Cardiac muscle cell (in vitro differentiated cells and primary cell): ENCODE data around the gene PTGS1. TPM values are rescaled to one million over a fixed set of nuclear protein-coding genes. Genes with fewer than 3 reads are reported as not detected.
"Not testable (repeated sequence)": the region's sequence is repeated elsewhere in the genome, so short reads cannot be mapped to it uniquely, and the experiment has no call there.

Experiments
- DNase-seq, 2 donors: peaks; one replicate each; pipeline versions ENCODE4 v3.0.0 to v3.0.0-alpha.2; 2010 to 2017; ENCODE audit warnings: low read depth in 1 of 2, low spot score in 1 of 2
- H3K27ac ChIP-seq: fragments of 200-600 bp; sonication (generic); 2 replicates; pipeline ENCODE4 v1.5.1; 2016
- H3K27me3 ChIP-seq: fragments of 200-600 bp; sonication (generic); 2 replicates; pipeline ENCODE4 v1.6.0; 2016; ENCODE audit warnings: control low read depth
- H3K36me3 ChIP-seq: fragments of 200-600 bp; sonication (generic); 2 replicates; pipeline ENCODE4 v1.5.1; 2016; ENCODE audit warnings: control low read depth
- H3K4me1 ChIP-seq: fragments of 200-600 bp; sonication (generic); 2 replicates; pipeline ENCODE4 v1.8.1; 2017; ENCODE audit warnings: low read depth, mild to moderate bottlenecking, mixed run types
- H3K4me3 ChIP-seq: fragments of 200-600 bp; sonication (generic); 2 replicates; pipeline ENCODE4 v1.5.1; 2016; ENCODE audit warnings: mild to moderate bottlenecking
- H3K9me3 ChIP-seq: fragments of 200-600 bp; sonication (generic); 2 replicates; pipeline ENCODE4 v1.5.1; 2017; ENCODE audit warnings: low read depth, mild to moderate bottlenecking, control low read depth
- CTCF ChIP-seq: IDR thresholded peaks from 2 replicates; pipeline ENCODE4 v1.5.1; 2012; ENCODE audit warnings: low read depth, mild to moderate bottlenecking, low read length
- polyA plus RNA-seq: library from polyadenylated mRNA; unstranded; fragments of >200 nt; fragmentation: Nextera tagmentation; extraction: Ambion mirVana; gene quantifications from 2 replicates; pipeline ENCODE4 v1.2.1, GENCODE V29; 2016
- total RNA-seq: library from RNA; depleted of rRNA; stranded (reverse); fragments of >200 nt; gene quantifications from 2 replicates; pipeline ENCODE4 v1.2.3, GENCODE V29; 2016

PTGS1 gene
- total and polyA plus RNA-seq, 2 experiments from 2014 or later: 1.2 TPM; not detected in 1

- DNase-seq: no peak
- Histone ChIP-seq H3K4me1 (no peaks in the 10 kb centered on the region), H3K9me3 (no peaks in the 10 kb centered on the region), H3K27me3 (no peaks in the 10 kb centered on the region), H3K4me3 (no peak overlapping the region), H3K36me3 (no peaks in the 10 kb centered on the region), H3K27ac (no peak overlapping the region)
- no peak for TF ChIP-seq CTCF
Measured at GRCh38 chr9:122403381-122404000, 32.7 kb downstream of the PTGS1 start.

- H3K4me3 ChIP-seq, H3K27ac ChIP-seq, DNase-seq, H3K27me3 ChIP-seq, H3K4me1 ChIP-seq, H3K36me3 ChIP-seq, H3K9me3 ChIP-seq: not testable (repeated sequence)
Measured at GRCh38 chr9:122405304-122406069, 34.7 kb downstream of the PTGS1 start.

- H3K4me1 ChIP-seq: no peaks in the 10 kb centered on the region
- no peaks in the 10 kb centered on the region for H3K36me3 ChIP-seq
- H3K27me3 ChIP-seq: no peaks in the 10 kb centered on the region
- no peak for TF ChIP-seq CTCF
- H3K9me3 ChIP-seq: no peaks in the 10 kb centered on the region
- no peak overlapping the region for H3K4me3 ChIP-seq
- no peak overlapping the region for H3K27ac ChIP-seq
- no peak for DNase-seq
Measured at GRCh38 chr9:122406070-122406890, 35.5 kb downstream of the PTGS1 start.

GRCh38 chr9:122414108-122414507, 43.3 kb downstream of the PTGS1 start:
- not testable (repeated sequence) for H3K36me3 ChIP-seq, H3K4me3 ChIP-seq, H3K27me3 ChIP-seq, H3K4me1 ChIP-seq, H3K9me3 ChIP-seq, H3K27ac ChIP-seq, DNase-seq

GRCh38 chr9:122418016-122418415, 47.2 kb downstream of the PTGS1 start:
- no peaks in the 10 kb centered on the region for H3K4me1 ChIP-seq
- no peaks in the 10 kb centered on the region for H3K36me3 ChIP-seq
- no peak overlapping the region for H3K27ac ChIP-seq
- no peak for DNase-seq
- no peaks in the 10 kb centered on the region for H3K27me3 ChIP-seq
- no peak overlapping the region for H3K4me3 ChIP-seq
- no peak for TF ChIP-seq CTCF
- H3K9me3 ChIP-seq: no peaks in the 10 kb centered on the region

- DNase-seq: no peak
- no peak overlapping the region for H3K27ac ChIP-seq
- H3K27me3 ChIP-seq: no peaks in the 10 kb centered on the region
- TF ChIP-seq CTCF: no peak
- H3K36me3 ChIP-seq: no peaks in the 10 kb centered on the region
- no peak overlapping the region for H3K4me3 ChIP-seq
- no peaks in the 10 kb centered on the region for H3K9me3 ChIP-seq
- no peaks in the 10 kb centered on the region for H3K4me1 ChIP-seq
Measured at GRCh38 chr9:122420315-122420714, 49.5 kb downstream of the PTGS1 start.
